Vagina (tissue), 2 donors: ENCODE measurements around the gene AMFR. TPM values are rescaled to one million over a fixed set of nuclear protein-coding genes. Genes with fewer than 3 reads are reported as not detected.

Experiments
- DNase-seq, 2 donors: peaks; one replicate each; pipeline ENCODE4 v3.0.0-alpha.2; 2017; ENCODE audit errors: extremely low spot score in 2 of 2
- H3K27ac ChIP-seq: fragments of 200-600 bp; sonication (generic); one replicate; pipeline ENCODE4 v1.5.1; 2019
- H3K27me3 ChIP-seq: fragments of 200-600 bp; sonication (generic); one replicate; pipeline ENCODE4 v1.5.1; 2019
- H3K36me3 ChIP-seq, 2 donors: fragments of 200-600 bp; sonication (generic); one replicate each; pipeline ENCODE4 v1.5.1; 2017 to 2019
- H3K4me1 ChIP-seq: fragments of 200-600 bp; sonication (generic); one replicate; pipeline ENCODE4 v1.5.1; 2019
- H3K4me3 ChIP-seq, 2 donors: fragments of 200-600 bp; sonication (generic); 1 replicate in 1 of 2; 2 replicates in 1 of 2; pipeline ENCODE4 v1.5.1; 2016 to 2019
- H3K9me3 ChIP-seq: fragments of 200-600 bp; sonication (generic); one replicate; pipeline ENCODE4 v1.5.1; 2019
- POLR2A ChIP-seq, 2 donors: fragments of 450-650 bp; IDR thresholded peaks; one replicate each; pipeline ENCODE4 v1.6.1; 2017; ENCODE audit warnings: antibody characterized with exemption in 2 of 2, mild to moderate bottlenecking in 2 of 2, moderate library complexity in 2 of 2
- POLR2AphosphoS5 ChIP-seq, 2 donors: sonication (generic); formaldehyde crosslinking; IDR thresholded peaks; one replicate each; pipeline ENCODE4 v1.9.0; 2017; ENCODE audit warnings: antibody characterized with exemption in 2 of 2, mild to moderate bottlenecking in 2 of 2, low read depth in 1 of 2; ENCODE audit not compliant: insufficient read depth in 1 of 2
- intact Hi-C: fragments of 100-400 bp; cut with DNase I; formaldehyde crosslinking; loops from one replicate; pipeline ENCODE4 v1.15.1; 2023
- total RNA-seq: library from RNA; depleted of rRNA; stranded (reverse); fragments of >200 nt; gene quantifications from one replicate; pipeline ENCODE4 v1.2.3, GENCODE V29; 2016
- TF ChIP-seq, protein P1 (sequence below), 3 experiments: fragments of 450-650 bp in 2 of 3; fragments of 200-600 bp in 1 of 3; sonication (generic) in 1 of 3; IDR thresholded peaks; one replicate each; pipeline ENCODE4 v1.5.1; 2017 to 2019; ENCODE audit warnings: antibody characterized with exemption in 3 of 3, mild to moderate bottlenecking in 2 of 3, moderate library complexity in 2 of 3

Gene AMFR
- total RNA-seq, 1 donor from 2014 or later: 132 TPM

DNA sequence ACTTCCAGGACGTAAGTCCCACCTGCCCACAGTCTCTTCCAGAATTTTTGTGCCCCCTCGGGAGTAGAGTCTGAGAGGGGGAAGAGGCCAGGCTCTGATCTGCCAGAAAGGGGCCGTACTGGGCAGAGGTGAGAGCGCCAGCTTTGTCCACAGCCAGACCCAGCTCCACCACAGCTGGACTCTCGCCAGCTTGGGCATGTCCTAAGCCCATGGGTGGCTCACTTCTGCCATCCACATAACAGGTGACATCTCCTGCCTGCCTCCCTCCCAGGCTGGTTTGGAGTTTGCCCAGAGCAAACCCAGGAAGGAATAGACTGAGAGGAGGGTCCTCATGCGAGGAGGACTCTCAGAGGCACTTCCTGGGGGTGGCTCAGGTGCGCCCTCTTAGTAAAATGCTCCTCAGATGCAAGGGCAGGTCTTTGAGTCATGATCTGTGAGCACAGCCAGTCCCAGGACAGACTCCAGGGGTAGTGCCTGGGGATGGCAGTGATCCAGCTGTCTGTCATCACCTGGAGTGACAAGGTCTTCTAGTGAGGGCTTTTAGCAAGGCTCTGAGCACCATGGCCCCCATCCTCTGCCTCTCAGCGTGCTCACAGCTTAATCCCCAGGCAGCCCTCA, 89.2 kb downstream of the AMFR start:
- intact Hi-C loops: no loop called here
- H3K36me3 ChIP-seq: no peaks in the 10 kb centered on the region
- H3K9me3 ChIP-seq: no peaks in the 10 kb centered on the region
- peak overlapping the region; percentile 44 for H3K27ac ChIP-seq
- H3K27me3 ChIP-seq: no peaks in the 10 kb centered on the region
- peaks cover 28% of the 10 kb centered on the region for H3K4me1 ChIP-seq
- no peak for DNase-seq
- TF ChIP-seq POLR2A (IDR thresholded peaks at IDR 0.05) (no peak), POLR2AphosphoS5 (IDR thresholded peaks at IDR 0.05; ENCODE audit: insufficient read depth in 1 of 2, low read depth in 1 of 2) (no peak)
- TF ChIP-seq, protein P1, sequence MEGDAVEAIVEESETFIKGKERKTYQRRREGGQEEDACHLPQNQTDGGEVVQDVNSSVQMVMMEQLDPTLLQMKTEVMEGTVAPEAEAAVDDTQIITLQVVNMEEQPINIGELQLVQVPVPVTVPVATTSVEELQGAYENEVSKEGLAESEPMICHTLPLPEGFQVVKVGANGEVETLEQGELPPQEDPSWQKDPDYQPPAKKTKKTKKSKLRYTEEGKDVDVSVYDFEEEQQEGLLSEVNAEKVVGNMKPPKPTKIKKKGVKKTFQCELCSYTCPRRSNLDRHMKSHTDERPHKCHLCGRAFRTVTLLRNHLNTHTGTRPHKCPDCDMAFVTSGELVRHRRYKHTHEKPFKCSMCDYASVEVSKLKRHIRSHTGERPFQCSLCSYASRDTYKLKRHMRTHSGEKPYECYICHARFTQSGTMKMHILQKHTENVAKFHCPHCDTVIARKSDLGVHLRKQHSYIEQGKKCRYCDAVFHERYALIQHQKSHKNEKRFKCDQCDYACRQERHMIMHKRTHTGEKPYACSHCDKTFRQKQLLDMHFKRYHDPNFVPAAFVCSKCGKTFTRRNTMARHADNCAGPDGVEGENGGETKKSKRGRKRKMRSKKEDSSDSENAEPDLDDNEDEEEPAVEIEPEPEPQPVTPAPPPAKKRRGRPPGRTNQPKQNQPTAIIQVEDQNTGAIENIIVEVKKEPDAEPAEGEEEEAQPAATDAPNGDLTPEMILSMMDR (IDR thresholded peaks at IDR 0.05): no peak
- no peak overlapping the region for H3K4me3 ChIP-seq

DNA sequence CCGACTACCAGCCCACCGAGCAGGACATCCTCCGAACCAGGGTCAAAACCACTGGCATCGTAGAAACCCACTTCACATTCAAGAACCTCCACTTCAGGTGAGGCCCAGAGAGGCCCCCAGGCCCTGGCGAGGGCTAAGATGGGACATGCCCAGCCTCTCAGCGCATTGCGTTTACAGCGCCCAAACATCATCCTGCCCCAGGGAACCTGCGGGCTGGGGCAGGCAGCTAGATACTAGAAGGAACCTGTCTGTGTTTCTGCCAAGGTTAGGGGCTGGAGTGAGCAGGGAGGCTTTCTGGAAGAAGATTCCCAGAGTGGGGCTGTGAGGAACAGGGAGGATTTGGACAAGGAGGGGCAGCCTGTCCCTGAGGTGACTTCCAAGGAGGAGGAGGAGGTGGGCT, 90.6 kb downstream of the AMFR start:
- TF ChIP-seq POLR2AphosphoS5 (IDR thresholded peaks at IDR 0.05; ENCODE audit: insufficient read depth in 1 of 2, low read depth in 1 of 2): peak in 1 of 2 donors; percentile 15
- TF ChIP-seq, protein P1 (IDR thresholded peaks at IDR 0.05): no peak
- Histone ChIP-seq H3K4me1 (peaks cover 28% of the 10 kb centered on the region), H3K36me3 (no peaks in the 10 kb centered on the region), H3K9me3 (no peaks in the 10 kb centered on the region), H3K27ac (peak overlapping the region; percentile 38), H3K4me3 (no peak overlapping the region), H3K27me3 (no peaks in the 10 kb centered on the region)
- intact Hi-C loops: no loop called here
- no peak for DNase-seq

DNA sequence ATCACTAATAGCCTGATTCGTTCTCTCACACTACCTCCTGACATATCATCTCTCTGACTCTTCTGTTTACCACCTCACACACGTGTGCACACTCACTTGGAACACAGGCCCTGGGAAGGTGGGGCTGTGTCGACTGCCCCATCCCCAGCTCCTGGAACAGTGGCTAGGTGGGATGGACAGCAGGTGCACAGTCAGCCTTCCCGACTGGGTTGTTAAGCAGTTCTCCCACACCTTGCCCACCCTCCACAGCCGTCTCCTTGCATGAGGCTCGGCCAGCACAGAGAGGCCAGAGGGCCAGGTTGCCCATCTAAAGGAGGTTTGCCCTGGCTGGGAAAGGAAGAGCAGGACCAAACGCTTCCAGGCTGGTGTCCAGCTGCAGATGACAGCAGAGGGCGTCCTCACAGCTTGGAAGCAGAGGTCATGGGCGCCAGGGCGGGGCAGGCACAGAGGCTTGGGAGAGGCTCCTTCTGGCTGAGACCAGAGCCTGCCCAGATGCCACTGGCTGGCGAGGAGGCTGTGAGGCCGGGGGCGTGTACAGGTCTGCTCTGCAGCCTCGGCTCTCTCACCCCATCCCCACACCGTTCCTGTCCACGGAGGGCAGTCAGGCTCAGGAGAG, 92.8 kb downstream of the AMFR start:
- no peak for DNase-seq
- H3K4me1 ChIP-seq: peaks cover 28% of the 10 kb centered on the region
- H3K36me3 ChIP-seq: no peaks in the 10 kb centered on the region

DNA sequence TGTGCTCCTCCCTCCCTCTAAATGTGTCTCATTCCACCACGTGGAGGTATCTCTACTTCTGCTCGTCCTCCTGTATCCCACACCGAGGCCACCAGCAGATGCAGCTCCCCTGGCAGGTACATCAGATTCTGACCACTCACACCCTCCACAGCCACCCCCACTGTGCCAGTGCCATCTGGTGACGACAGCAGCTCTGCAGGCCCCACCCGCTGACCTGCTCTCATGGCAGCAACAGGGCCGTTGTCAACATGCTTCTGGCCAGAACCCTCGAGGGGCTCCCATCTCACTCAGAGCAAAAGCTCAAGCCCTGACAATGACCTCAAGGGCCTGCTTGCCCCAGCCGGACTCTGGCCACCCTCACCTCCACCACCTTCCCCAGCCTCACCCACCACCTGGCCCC, 93.4 kb downstream of the AMFR start:
- TF ChIP-seq POLR2AphosphoS5 (IDR thresholded peaks at IDR 0.05; ENCODE audit: insufficient read depth in 1 of 2, low read depth in 1 of 2): no peak
- TF ChIP-seq, protein P1 (IDR thresholded peaks at IDR 0.05): no peak
- no peak for TF ChIP-seq POLR2A (IDR thresholded peaks at IDR 0.05)
- Histone ChIP-seq H3K27ac (no peak overlapping the region), H3K27me3 (no peaks in the 10 kb centered on the region), H3K4me3 (no peak overlapping the region), H3K9me3 (no peaks in the 10 kb centered on the region), H3K4me1 (peaks cover 26% of the 10 kb centered on the region), H3K36me3 (no peaks in the 10 kb centered on the region)
- DNase-seq: no peak
- intact Hi-C loops: no loop called here

More for the DNA sequence above, 92.8 kb downstream of the AMFR start:
- H3K4me3 ChIP-seq: no peak overlapping the region
- intact Hi-C loops: no loop called here
- no peak overlapping the region for H3K27ac ChIP-seq
- no peaks in the 10 kb centered on the region for H3K27me3 ChIP-seq
- TF ChIP-seq POLR2A (IDR thresholded peaks at IDR 0.05): no peak
- TF ChIP-seq POLR2AphosphoS5 (IDR thresholded peaks at IDR 0.05; ENCODE audit: insufficient read depth in 1 of 2, low read depth in 1 of 2): peak in 1 of 2 donors; percentile 33
- H3K9me3 ChIP-seq: no peaks in the 10 kb centered on the region

DNA sequence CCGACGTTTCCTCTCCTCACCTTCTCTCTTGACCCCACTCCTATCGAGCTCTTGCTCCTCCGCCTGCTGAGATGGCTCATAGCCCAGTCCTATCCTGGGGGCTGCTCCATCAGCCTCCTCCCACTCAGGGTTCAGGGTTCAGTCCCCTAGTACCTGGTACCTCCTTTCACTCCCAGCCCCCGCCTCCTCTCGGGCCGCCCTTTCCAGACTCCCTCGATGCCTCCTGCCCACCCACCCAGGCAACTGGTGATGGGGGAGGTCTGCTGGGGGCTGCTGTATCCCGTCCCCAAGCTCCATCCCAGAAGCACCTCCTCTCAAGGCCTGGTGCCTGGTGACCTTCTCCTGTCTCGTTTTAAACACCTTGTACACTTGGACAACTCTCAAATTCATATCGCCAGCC, 93.9 kb downstream of the AMFR start:
- Histone ChIP-seq H3K4me3 (no peak overlapping the region), H3K27ac (no peak overlapping the region), H3K36me3 (no peaks in the 10 kb centered on the region), H3K9me3 (no peaks in the 10 kb centered on the region), H3K27me3 (no peaks in the 10 kb centered on the region), H3K4me1 (peaks cover 21% of the 10 kb centered on the region)
- TF ChIP-seq POLR2A (IDR thresholded peaks at IDR 0.05) (no peak), POLR2AphosphoS5 (IDR thresholded peaks at IDR 0.05; ENCODE audit: insufficient read depth in 1 of 2, low read depth in 1 of 2) (no peak)
- TF ChIP-seq, protein P1 (IDR thresholded peaks at IDR 0.05): no peak
- DNase-seq: no peak
- intact Hi-C loops: no loop called here
